ENCODE measurements around the gene PDE6A. TPM values are rescaled to one million over a fixed set of nuclear protein-coding genes. Genes with fewer than 3 reads are reported as not detected.

PDE6A gene
- total and polyA plus RNA-seq, 9 of the 15 experiments (the other 6 are each of a cell fraction or from before 2014, with no cell fraction given), result 0.01 to 0.04 (median 0.01) TPM; not detected in 6

- BruUV-seq (replicated peaks), result no TSS peak
- no peak overlapping the region for H3K4me2 ChIP-seq (ENCODE audit: insufficient read depth, low read length)
- H3K9me3 ChIP-seq (replicated peaks; ENCODE audit: control insufficient read depth, insufficient read depth, low read depth, low read length), result no peaks in the 10 kb centered on the region
- H3K27ac ChIP-seq (ENCODE audit: extremely low read depth, low read depth, low read length), result no peak overlapping the region
- no peaks in the 10 kb centered on the region for H3K27me3 ChIP-seq (ENCODE audit: control insufficient read depth in 2 of 2, insufficient read depth in 2 of 2, low read length in 2 of 2)
- ChIA-PET CTCF (ENCODE audit: low intra/inter-chr PET ratio) (no interaction called here), POLR2A (interaction anchor here (0.7 to 1.0 kb wide), 3 partner anchors 15 to 24 kb away, joined by 3 to 4 read pairs (median 3); partner anchors contain the start of gene SLC26A2)
- H4K20me1 ChIP-seq (replicated peaks; ENCODE audit: control insufficient read depth, insufficient read depth, low read length), result no peaks in the 10 kb centered on the region
- no peak overlapping the region for H3K4me3 ChIP-seq
- H3K4me1 ChIP-seq (replicated peaks in 1 of 2; ENCODE audit: control insufficient read depth in 2 of 2, insufficient read depth in 2 of 2, low read length in 2 of 2), result no peaks in the 10 kb centered on the region
- in situ Hi-C loops (cut with MboI), result no loop called here
- no peak overlapping the region for H3K9ac ChIP-seq (ENCODE audit: insufficient read depth in 1 of 2, low read depth in 2 of 2, low read length in 2 of 2)
- TF ChIP-seq PHF21A (IDR thresholded peaks at IDR 0.05; ENCODE audit: borderline replicate concordance, low read depth), result no peak
- TF ChIP-seq ZNF197 (CRISPR knock-in tag; IDR thresholded peaks at IDR 0.05; ENCODE audit: low read depth), result no peak
- TF ChIP-seq NFE2L1 (tag; IDR thresholded peaks at IDR 0.05; ENCODE audit: borderline replicate concordance, low read depth), result no peak
- TF ChIP-seq POLR3G (IDR thresholded peaks at IDR 0.05; ENCODE audit: extremely low read depth, insufficient read length, insufficient replicate concordance), result no peak
- no peak for TF ChIP-seq ZC3H11A (IDR thresholded peaks at IDR 0.05; ENCODE audit: low read depth, low read length)
- no peak for TF ChIP-seq ZNF740 (CRISPR knock-in tag; IDR thresholded peaks at IDR 0.05)
- no peak for TF ChIP-seq ZNF740 (tag; IDR thresholded peaks at IDR 0.05)
- TF ChIP-seq ZNF780A (CRISPR knock-in tag; IDR thresholded peaks at IDR 0.05), result no peak
- no peaks in the 10 kb centered on the region for H3K9me1 ChIP-seq (ENCODE audit: control insufficient read depth, insufficient read depth, low read length)
- no peaks in the 10 kb centered on the region for H3K79me2 ChIP-seq (ENCODE audit: control insufficient read depth, insufficient read depth, low read length)
- no peak for DNase-seq (ENCODE audit: extremely low read depth in 1 of 4, low spot score in 3 of 4)
- no peak overlapping the region for H2AFZ ChIP-seq (ENCODE audit: low read depth, low read length)
- FAIRE-seq, result no peak
- WGBS (ENCODE audit: insufficient coverage, low coverage, missing lambda C conversion rate), result 38% methylated on average over 3 of the region's 3 CpGs
- intact Hi-C loops (cut with micrococcal nuclease), result no loop called here
- ATAC-seq, result no peak
- no peaks in the 10 kb centered on the region for H3K36me3 ChIP-seq (ENCODE audit: control insufficient read depth, insufficient read depth, low read length)
Measured at GRCh38 chr5:149981206-149981605, 36.6 kb upstream of the PDE6A start.
